Body of pancreas (tissue), 4 donors: ENCODE measurements around the gene NPEPPS. TPM values are rescaled to one million over a fixed set of nuclear protein-coding genes. Genes with fewer than 3 reads are reported as not detected.
"Not testable (repeated sequence)": the region's sequence is repeated elsewhere in the genome, so short reads cannot be mapped to it uniquely, and the experiment has no call there.

Source experiments
- ATAC-seq: fragments of 150-250 bp; one replicate; pipeline ENCODE4 v1.9.1; 2016
- DNase-seq, 4 donors: peaks; one replicate each; pipeline ENCODE4 v3.0.0-alpha.2; 2019
- H3K27ac ChIP-seq, 4 donors: fragments of 200-600 bp; sonication (generic); 1 replicate in 3 of 4; 2 replicates in 1 of 4; pipeline versions ENCODE4 v1.5.1 to v1.6.1; 2016 to 2019; ENCODE audit warnings: mild to moderate bottlenecking in 1 of 4, mixed read lengths in 1 of 4, moderate library complexity in 1 of 4
- H3K27me3 ChIP-seq, 2 donors: fragments of 200-600 bp; sonication (generic); one replicate each; pipeline ENCODE4 v1.6.0; 2016; ENCODE audit warnings: mild to moderate bottlenecking in 1 of 2
- H3K36me3 ChIP-seq, 2 donors: fragments of 200-600 bp; sonication (generic); replicated peaks in 1 of 2; 2 replicates each; pipeline ENCODE4 v1.5.1; 2016; ENCODE audit warnings: low read depth in 2 of 2; ENCODE audit not compliant: insufficient read depth in 1 of 2
- H3K4me1 ChIP-seq: fragments of 200-600 bp; sonication (generic); one replicate; pipeline ENCODE4 v1.6.0; 2016
- H3K4me3 ChIP-seq, 2 donors: fragments of 200-600 bp; sonication (generic); 1 replicate in 1 of 2; 2 replicates in 1 of 2; pipeline ENCODE4 v1.5.1; 2016 to 2019
- H3K9me3 ChIP-seq, 3 donors: fragments of 200-600 bp; sonication (generic); 1 replicate in 2 of 3; 2 replicates in 1 of 3; pipeline ENCODE4 v1.5.1; 2016
- WGBS, 2 donors: methylation state at CpG; one replicate each; pipeline ENCODE4 v1.1.5; 2017; 5-methylcytosine and 5-hydroxymethylcytosine counted together
- intact Hi-C: fragments of 100-400 bp; cut with DNase I; formaldehyde crosslinking; loops from one replicate; pipeline ENCODE4 v1.15.1; 2023
- total RNA-seq, 2 donors: library from RNA; depleted of rRNA; stranded (reverse); fragments of >200 nt; gene quantifications; one replicate each; pipeline ENCODE4 v1.1.0, GENCODE V29; 2016

Gene NPEPPS
- total RNA-seq, 2 donors from 2014 or later = 77.5 to 92.4 TPM

- H3K4me3 ChIP-seq, H3K27me3 ChIP-seq, H3K9me3 ChIP-seq, ATAC-seq, H3K4me1 ChIP-seq, DNase-seq, H3K36me3 ChIP-seq, H3K27ac ChIP-seq, intact Hi-C loops: not testable (repeated sequence)
Measured at GRCh38 chr17:47519365-47519764, 11.5 kb upstream of the NPEPPS start.

GRCh38 chr17:47520279-47520678 is 10.6 kb upstream of the NPEPPS start:
- intact Hi-C loops, H3K27ac ChIP-seq, H3K27me3 ChIP-seq, ATAC-seq, H3K4me1 ChIP-seq, H3K9me3 ChIP-seq, DNase-seq, H3K36me3 ChIP-seq, H3K4me3 ChIP-seq: not testable (repeated sequence)
- WGBS, 2 donors = 44 to 73% methylated on average over 2 to 4 of the region's 4 CpGs

GRCh38 chr17:47521434-47521833 is 9.5 kb upstream of the NPEPPS start:
- H3K36me3 ChIP-seq, DNase-seq, H3K4me3 ChIP-seq, ATAC-seq, H3K27me3 ChIP-seq, intact Hi-C loops, H3K9me3 ChIP-seq, H3K4me1 ChIP-seq, H3K27ac ChIP-seq: not testable (repeated sequence)
- 68 to 71% methylated on average over 1 of the region's 1 CpG for WGBS, 2 donors

- H3K27me3 ChIP-seq, DNase-seq, H3K36me3 ChIP-seq, intact Hi-C loops, H3K9me3 ChIP-seq, H3K27ac ChIP-seq, H3K4me1 ChIP-seq, ATAC-seq, H3K4me3 ChIP-seq: not testable (repeated sequence)
Measured at GRCh38 chr17:47522341-47522740, 8.6 kb upstream of the NPEPPS start.

- H3K36me3 ChIP-seq, H3K9me3 ChIP-seq, H3K4me1 ChIP-seq, H3K27me3 ChIP-seq, intact Hi-C loops: not testable (repeated sequence)
- no CpG with 5 or more reads among the region's 61 CpGs for WGBS, 2 donors
- Histone ChIP-seq H3K27ac (peak overlapping the region; percentile 33 to 92 (median 81)), H3K4me3 (peak overlapping the region; percentile 56 to 58)
- ATAC-seq = peak; percentile 63
- DNase-seq = peak in 1 of 4 donors; percentile 6
Measured at GRCh38 chr17:47531233-47531820, 419 bp downstream of the NPEPPS start.

GRCh38 chr17:47539085-47539484 is 8.2 kb downstream of the NPEPPS start:
- ATAC-seq = not testable (repeated sequence)

GRCh38 chr17:47541676-47542075 is 10.8 kb downstream of the NPEPPS start:
- 76 to 87% methylated on average over 2 of the region's 2 CpGs for WGBS, 2 donors
- H3K27ac ChIP-seq, H3K4me1 ChIP-seq, DNase-seq, H3K4me3 ChIP-seq, H3K27me3 ChIP-seq, H3K9me3 ChIP-seq, H3K36me3 ChIP-seq, ATAC-seq, intact Hi-C loops: not testable (repeated sequence)

More at GRCh38 chr17:47539085-47539484, 8.2 kb downstream of the NPEPPS start:
- H3K4me3 ChIP-seq, intact Hi-C loops, H3K4me1 ChIP-seq, DNase-seq, H3K27ac ChIP-seq, H3K36me3 ChIP-seq, H3K9me3 ChIP-seq, H3K27me3 ChIP-seq: not testable (repeated sequence)
- 48 to 60% methylated on average over 3 of the region's 3 CpGs for WGBS, 2 donors

- H3K36me3 ChIP-seq, H3K4me1 ChIP-seq, DNase-seq, H3K4me3 ChIP-seq, intact Hi-C loops, H3K27me3 ChIP-seq, H3K9me3 ChIP-seq, H3K27ac ChIP-seq, ATAC-seq: not testable (repeated sequence)
- 91 to 94% methylated on average over 6 of the region's 6 CpGs for WGBS, 2 donors
Measured at GRCh38 chr17:47544327-47544726, 13.4 kb downstream of the NPEPPS start.

GRCh38 chr17:47554733-47555132 is 23.8 kb downstream of the NPEPPS start:
- 72 to 88% methylated on average over 4 of the region's 4 CpGs for whole genome bisulfite sequencing, 2 donors
- ATAC-seq, H3K36me3 ChIP-seq, H3K9me3 ChIP-seq, intact Hi-C loops, H3K4me1 ChIP-seq, H3K27me3 ChIP-seq, H3K4me3 ChIP-seq, H3K27ac ChIP-seq, DNase-seq: not testable (repeated sequence)

- peaks cover 15% of the 10 kb centered on the region for H3K4me1 ChIP-seq
- DNase-seq, intact Hi-C loops, H3K4me3 ChIP-seq, H3K27me3 ChIP-seq, H3K9me3 ChIP-seq, H3K27ac ChIP-seq, ATAC-seq, H3K36me3 ChIP-seq: not testable (repeated sequence)
- 74 to 100% methylated on average over 1 to 3 of the region's 3 CpGs for WGBS, 2 donors
Measured at GRCh38 chr17:47556108-47556507, 25.2 kb downstream of the NPEPPS start.

GRCh38 chr17:47560517-47561043 is 29.7 kb downstream of the NPEPPS start:
- H3K36me3 ChIP-seq, H3K4me3 ChIP-seq, ATAC-seq, H3K27me3 ChIP-seq, DNase-seq, H3K27ac ChIP-seq, intact Hi-C loops, H3K9me3 ChIP-seq: not testable (repeated sequence)
- H3K4me1 ChIP-seq = peaks cover 11% of the 10 kb centered on the region

GRCh38 chr17:47561698-47562405 is 30.9 kb downstream of the NPEPPS start:
- DNase-seq, ATAC-seq: not testable (repeated sequence)

More at GRCh38 chr17:47561698-47562405, 30.9 kb downstream of the NPEPPS start:
- WGBS, 2 donors = 23 to 38% methylated on average over 5 of the region's 5 CpGs
- H3K9me3 ChIP-seq, H3K27ac ChIP-seq, intact Hi-C loops, H3K36me3 ChIP-seq, H3K4me3 ChIP-seq, H3K27me3 ChIP-seq: not testable (repeated sequence)
- peaks cover 11% of the 10 kb centered on the region for H3K4me1 ChIP-seq
